NCI-H1436 treated with DMSO at 0.1 percent for 48 hours (cell line): Measurements from ENCODE around the gene DTWD1.
"Not testable (repeated sequence)": the region's sequence is repeated elsewhere in the genome, so short reads cannot be mapped to it uniquely, and the experiment has no call there.

ENCODE experiments used
- DNase-seq: peaks from one replicate; lab custom pipeline; 2025; lab: John Stamatoyannopoulos, UW

Gene DTWD1

GRCh38 chr15:49620658-49621368, at the start of gene DTWD1, which contains the start of gene FAM227B:
TSS of gene DTWD1 (plus strand) at chr15:49621048. CDS start at chr15:49625168, 4,120 bp downstream.
TSS of gene FAM227B (minus strand) at chr15:49620818. CDS start at chr15:49615171, 5,647 bp downstream.
- peak; percentile 87 for DNase-seq

GRCh38 chr15:49573421-49573820, 47.4 kb upstream of the DTWD1 start:
- no peak for DNase-seq

DNA sequence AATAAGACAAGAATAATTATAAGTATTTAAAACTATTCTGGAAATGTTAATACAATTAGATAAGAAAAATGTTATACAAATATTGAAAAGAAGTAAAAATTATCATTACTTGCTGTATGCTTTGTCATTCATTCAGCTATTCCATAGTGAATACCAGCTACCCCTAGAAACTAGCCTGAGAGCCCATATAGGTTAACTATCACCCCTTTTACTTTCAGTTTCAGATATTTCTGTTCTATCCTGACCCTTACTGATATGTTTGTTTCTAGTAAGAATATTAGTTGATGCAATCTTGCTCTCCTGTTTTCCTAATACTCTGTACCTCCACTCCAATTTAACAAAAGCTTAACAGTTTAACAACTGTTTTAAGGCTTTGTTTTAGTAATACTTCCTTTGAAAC, 31.8 kb upstream of the DTWD1 start:
- no peak for DNase-seq

DNA sequence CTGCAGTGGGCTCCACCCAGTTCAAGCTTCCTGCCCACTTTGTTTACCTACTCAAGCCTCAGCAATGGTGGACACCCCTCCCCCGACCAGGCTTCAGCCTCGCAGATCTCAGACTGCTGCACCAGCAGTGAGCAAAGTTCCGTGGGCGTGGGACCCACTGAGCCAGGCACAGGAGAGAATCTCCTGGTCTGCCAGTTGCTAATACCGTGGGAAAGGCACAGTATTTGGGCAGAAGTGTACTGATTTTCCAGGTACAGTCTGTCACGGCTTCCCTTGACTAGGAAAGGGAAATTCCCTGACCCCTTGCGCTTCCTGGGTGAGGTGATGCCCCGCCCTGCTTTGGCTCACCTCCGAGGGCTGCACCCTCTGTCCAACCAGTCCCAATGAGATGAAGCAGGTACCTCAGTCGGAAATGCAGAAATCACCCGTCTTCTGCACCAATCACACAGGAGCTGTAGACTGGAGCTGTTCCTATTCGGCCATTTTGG, 28.0 kb upstream of the DTWD1 start:
- not testable (repeated sequence) for DNase-seq

GRCh38 chr15:49604625-49605409, 16.0 kb upstream of the DTWD1 start:
- no peak for DNase-seq

DNA sequence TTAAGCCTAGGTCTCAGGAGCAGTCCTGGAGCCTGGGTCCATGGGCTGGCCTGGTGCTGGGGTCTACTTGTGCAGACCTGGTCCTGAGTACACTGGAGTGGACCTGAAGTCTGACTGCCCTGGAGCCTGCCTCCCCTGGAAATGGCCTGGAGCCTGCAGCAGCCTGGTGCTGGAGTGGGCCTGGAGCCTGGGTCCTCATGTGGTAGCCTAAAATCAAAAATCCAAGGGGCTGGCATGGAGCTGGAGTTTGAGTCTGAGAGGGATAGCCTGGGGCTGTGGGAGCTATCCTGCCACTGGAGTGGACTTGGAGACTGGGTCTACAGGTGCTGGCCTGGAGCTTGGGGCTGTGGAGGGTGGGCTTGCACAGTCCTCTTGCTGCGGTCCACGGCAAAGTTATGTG, 15.3 kb upstream of the DTWD1 start:
- DNase-seq = no peak

DNA sequence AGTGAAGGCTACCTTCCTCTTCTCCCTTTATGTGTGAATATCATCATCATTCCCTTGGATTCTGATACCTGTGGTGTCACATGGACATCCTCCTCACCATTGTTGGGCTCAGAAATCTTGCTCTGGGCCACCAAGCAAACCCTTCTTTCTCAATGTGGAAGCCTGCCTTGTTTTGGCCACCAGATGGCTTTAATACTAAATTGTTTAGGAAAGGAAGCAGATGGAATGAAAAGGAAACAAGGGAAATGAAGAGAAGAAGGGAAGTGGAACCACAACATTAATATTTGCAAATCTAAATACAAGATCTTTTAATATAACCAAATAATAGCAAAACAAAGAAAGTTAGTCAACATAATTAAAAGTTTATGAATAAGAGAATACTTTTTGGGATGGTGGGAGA, 14.3 kb upstream of the DTWD1 start:
- no peak for DNase-seq

- DNase-seq = no peak
Observed at GRCh38 chr15:49610157-49610918, 10.5 kb upstream of the DTWD1 start.

GRCh38 chr15:49612240-49612639, 8.6 kb upstream of the DTWD1 start:
- not testable (repeated sequence) for DNase-seq

- no peak for DNase-seq
Observed at GRCh38 chr15:49619226-49619625, 1.6 kb upstream of the DTWD1 start.

- no peak for DNase-seq
Observed at GRCh38 chr15:49620199-49620598, 649 bp upstream of the DTWD1 start.

- DNase-seq = no peak
Observed at GRCh38 chr15:49621401-49621811, 558 bp downstream of the DTWD1 start.

- no peak for DNase-seq
Observed at GRCh38 chr15:49621887-49622286, 1.0 kb downstream of the DTWD1 start.

- no peak for DNase-seq
Observed at GRCh38 chr15:49622561-49622960, 1.7 kb downstream of the DTWD1 start.

- no peak for DNase-seq
Observed at GRCh38 chr15:49624056-49624455, 3.2 kb downstream of the DTWD1 start.

GRCh38 chr15:49625460-49626036, 4.7 kb downstream of the DTWD1 start:
- no peak for DNase-seq

DNA sequence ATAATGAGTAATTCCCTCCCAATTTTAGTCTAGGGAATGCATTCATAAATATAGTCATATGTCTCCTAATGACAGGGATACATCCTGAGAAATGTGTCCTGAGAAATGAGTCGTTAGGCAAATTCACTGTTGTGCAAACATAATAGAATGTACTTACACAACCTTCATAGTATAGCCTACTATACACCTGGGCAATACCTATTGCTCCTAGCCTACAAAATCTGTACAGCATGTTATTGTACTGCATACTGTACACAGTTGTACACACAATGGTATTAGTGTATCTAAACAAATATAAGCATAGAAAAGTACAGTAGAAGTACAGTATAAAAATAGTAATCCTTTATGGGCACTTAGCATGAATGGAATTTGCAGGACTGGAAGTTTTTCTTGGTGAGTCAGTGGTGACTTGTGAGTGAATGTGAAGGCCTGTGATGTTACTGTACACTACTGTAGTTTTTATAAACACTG, 6.6 kb downstream of the DTWD1 start:
- DNase-seq = no peak

DNA sequence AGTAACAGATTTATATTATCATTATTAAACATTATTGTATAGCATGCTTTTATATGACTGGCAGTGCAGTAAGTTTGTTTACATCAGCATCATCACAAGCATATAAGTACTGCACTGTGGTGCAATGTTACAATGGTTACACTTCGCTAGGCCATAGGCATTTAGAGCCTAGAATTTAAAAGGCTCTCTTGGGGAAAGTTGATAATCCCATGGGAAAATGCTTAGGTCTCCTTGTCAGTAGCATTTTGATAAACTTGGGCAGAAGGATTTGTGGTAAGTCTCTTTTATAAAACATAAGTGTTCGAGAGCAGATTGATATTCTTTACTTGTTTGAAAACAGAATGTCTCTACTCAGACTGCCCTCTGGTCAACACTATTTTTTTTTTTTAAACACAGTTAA, 7.5 kb downstream of the DTWD1 start:
- no peak for DNase-seq

- DNase-seq = no peak
Observed at GRCh38 chr15:49637857-49638256, 17.0 kb downstream of the DTWD1 start.

DNA sequence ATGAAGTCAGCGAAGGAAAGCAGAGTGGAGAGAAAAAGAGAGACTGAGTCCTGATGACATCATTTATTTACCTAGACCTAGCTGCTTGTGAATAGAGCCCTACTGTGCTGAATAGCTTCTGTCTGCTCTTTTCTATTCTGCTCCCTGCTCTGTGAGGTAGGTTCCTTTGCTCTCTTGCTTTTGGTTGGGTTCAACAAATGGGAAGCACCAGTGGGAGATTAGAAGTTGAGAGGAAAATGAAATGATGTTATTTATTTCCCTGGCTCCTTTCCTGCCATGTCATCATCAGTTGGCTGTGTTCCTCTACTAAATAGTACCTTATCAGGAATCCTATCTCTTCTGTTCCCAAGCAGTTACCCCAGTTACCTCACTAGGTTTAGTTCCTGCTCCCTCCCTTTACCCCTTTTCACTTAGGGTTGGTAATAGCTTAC, 23.5 kb downstream of the DTWD1 start:
- DNase-seq = no peak

DNA sequence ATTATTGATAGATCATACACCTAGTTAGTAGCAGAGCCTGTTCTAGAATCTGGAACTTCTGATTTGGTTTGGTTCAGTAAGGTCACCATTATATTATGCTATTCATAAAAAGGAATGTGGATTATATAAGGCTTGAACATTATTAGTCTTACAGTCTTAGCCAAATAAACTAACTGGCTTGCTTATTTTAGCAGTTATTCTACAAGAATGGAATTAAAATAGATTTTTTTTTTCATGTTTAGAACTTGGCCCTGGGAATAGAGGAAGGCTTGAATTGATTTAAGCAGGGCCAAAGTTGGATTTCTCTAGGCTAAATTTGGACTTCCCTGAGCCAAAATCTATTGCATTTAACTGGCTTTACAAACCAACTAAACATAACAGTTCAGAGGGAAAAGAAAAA, 24.4 kb downstream of the DTWD1 start:
- DNase-seq = no peak

DNA sequence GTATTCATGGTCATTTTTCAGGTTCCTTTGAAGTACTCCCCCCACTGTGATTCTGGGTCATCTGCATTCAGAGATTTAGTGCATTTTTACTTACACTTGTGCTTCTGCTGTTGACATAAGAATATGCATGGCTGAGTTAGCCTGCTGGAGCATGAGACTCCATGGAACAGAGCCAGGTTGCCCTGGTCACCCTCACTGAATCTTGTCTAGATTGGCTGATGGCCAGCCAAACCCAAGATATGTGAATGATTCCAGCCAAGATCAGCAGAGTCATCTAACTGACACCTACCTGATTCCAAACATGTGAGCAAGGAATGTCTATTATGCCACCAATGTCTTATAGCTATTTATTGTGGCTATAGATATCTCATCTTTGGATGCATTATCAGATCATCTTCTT, 25.1 kb downstream of the DTWD1 start:
- DNase-seq = no peak
